ENCODE data around the gene CCDC40.
"Not testable (repeated sequence)": the region's sequence is repeated elsewhere in the genome, so short reads cannot be mapped to it uniquely, and the experiment has no call there.

Gene CCDC40, protein sequence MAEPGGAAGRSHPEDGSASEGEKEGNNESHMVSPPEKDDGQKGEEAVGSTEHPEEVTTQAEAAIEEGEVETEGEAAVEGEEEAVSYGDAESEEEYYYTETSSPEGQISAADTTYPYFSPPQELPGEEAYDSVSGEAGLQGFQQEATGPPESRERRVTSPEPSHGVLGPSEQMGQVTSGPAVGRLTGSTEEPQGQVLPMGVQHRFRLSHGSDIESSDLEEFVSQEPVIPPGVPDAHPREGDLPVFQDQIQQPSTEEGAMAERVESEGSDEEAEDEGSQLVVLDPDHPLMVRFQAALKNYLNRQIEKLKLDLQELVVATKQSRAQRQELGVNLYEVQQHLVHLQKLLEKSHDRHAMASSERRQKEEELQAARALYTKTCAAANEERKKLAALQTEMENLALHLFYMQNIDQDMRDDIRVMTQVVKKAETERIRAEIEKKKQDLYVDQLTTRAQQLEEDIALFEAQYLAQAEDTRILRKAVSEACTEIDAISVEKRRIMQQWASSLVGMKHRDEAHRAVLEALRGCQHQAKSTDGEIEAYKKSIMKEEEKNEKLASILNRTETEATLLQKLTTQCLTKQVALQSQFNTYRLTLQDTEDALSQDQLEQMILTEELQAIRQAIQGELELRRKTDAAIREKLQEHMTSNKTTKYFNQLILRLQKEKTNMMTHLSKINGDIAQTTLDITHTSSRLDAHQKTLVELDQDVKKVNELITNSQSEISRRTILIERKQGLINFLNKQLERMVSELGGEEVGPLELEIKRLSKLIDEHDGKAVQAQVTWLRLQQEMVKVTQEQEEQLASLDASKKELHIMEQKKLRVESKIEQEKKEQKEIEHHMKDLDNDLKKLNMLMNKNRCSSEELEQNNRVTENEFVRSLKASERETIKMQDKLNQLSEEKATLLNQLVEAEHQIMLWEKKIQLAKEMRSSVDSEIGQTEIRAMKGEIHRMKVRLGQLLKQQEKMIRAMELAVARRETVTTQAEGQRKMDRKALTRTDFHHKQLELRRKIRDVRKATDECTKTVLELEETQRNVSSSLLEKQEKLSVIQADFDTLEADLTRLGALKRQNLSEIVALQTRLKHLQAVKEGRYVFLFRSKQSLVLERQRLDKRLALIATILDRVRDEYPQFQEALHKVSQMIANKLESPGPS

GRCh38 chr17:80035937-80036714 is at the start of gene CCDC40:
Gene CCDC40, plus strand, starts transcription at chr17:80036642. Its CDS starts 21 bp downstream, at chr17:80036663.
- DNase-seq: peak; percentile 96

DNA sequence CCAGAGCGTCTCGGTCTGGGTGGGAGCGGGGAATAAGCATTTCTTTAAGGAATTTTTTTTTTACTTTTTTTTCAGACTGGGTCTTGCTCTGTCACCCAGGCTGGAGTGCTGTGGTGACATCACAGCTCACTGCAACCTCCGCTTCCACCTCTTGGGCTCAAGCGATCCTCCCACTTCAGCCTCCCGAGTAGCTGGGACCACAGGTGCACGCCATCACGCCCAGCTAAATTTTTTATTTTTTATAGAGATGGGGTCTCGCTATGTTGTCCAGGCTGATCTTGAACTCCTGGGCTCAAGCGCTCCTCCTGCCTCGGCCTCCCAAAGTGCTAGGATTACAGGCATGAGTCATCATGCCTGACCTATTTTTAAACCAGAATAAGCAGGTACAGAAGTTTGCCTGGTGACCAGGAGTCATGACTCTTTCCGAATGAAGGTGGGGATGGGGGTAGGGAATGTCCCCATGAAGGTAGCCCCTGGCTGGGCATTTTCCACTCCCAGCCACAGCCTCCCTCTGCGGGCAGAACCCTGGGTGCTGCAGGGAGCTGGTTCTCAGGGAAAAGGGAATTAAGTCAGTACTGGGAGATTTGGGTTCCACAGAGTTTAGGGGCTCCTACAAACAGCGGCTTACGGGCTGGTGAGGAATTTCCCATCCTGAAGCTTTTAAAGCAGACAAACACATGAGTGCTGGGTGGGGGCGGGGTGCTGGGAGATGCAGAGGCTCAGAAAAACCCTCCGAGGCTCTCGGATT is 49.1 kb upstream of the CCDC40 start:
- DNase-seq: peak; percentile 57

DNA sequence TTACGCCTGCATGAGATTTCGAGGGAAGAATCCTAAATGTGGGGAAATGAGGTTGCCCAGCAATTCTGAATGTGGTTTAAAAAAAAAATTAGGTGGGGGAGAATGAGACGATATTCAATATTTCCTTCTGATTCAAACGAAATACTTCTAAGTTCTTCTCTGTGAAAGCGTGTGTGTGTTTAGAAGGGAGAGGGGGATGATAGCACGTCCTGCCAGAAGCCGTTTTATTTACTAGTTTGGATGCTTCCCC is 48.6 kb upstream of the CCDC40 start:
- no peak for DNase-seq

DNA sequence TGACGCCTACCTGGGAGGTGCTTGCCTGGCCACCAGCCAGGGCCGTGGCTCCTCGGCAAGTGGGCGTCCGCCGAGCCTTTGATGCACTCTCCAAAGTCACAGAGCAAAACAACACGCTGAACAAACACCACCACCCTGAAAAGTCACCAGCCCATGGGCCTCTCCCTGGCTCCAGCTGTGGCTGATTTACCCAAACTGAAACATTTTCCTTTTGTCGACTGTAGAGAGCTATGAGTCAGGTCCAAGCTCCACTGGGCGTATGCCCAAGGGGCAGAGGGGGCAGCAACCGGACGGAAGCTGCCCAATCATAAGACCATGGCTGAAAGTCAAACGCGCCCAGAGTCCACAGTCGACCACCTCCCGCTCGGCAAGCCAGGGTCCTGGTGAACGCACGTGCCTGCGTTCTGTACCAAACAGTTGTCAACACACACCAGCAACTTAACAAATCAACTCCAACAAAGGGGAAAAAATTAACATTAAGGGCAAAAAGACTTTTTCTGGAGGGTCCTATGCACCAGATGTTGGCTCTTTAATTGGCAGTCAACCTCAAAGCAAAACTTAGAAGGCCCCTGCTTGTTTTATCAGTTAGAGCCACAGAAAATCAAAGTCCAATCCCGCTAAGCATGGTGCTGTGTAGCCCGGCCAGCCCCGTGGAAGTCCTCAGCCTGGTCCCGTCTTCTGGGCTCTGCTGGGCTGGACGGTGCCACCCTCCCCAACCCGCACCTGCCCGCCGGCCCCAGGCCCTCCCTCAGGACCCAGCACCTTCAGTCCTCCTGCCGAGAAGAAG is 48.1 kb upstream of the CCDC40 start:
- DNase-seq: peak; percentile 88

GRCh38 chr17:79989106-79989835 is 47.2 kb upstream of the CCDC40 start:
- DNase-seq: no peak

- no peak for DNase-seq
Observed at GRCh38 chr17:79990051-79990592, 46.3 kb upstream of the CCDC40 start.

DNA sequence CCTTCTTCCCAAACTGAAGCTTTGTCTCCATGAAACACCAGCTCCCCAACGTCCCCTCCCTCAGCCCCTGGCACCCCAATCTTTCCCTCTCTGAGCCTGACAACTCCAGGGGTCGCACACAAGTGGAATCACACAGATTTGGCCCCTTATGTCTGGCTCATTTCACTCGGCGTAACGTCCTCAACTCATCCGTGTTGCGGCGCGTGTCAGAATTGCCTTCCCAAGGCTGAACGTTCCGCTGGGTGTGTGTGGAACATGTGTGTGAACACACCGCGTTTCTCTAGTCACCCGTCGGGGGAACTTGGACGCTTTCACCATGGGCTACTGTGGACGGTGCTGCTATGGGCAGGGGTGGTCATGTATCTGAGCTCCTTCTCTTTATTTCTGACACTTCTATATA is 45.7 kb upstream of the CCDC40 start:
- DNase-seq: no peak

GRCh38 chr17:79991140-79991923 is 45.1 kb upstream of the CCDC40 start:
- peak; percentile 93 for DNase-seq

DNA sequence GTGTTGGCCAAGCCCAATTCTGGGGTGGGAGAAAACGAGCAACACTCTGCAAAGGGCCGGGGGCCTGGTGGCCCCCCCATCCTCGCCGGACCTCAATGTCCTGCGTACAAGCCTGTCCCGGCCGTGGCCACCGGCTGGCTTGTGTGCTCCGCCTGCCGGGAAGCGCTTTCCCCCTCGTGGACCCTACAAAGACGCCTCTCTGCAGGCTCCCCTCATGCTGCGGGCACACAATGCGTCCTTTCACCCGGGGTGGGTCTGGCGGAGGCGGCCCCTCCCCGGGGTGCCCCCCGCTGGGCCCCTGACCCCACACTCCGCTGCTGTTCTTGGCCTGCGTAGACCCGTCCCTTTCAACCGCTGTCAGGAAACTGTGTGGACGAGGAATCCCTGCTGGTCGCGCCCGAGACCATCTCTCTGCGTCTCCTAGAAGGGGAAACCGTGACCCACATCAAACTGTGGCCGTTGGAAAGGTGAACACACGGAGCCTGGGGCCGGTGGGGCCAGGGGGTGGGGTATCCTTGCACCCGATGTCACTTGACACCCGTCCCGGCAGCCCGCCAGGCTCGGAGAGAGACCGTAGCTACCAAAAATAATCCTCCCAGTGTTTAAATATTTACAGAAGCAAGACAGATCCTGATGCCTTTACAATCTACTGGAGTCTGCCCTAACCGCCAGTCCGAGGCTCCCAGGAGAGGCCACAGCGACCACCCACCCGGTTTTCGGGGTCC is 44.4 kb upstream of the CCDC40 start:
- DNase-seq: peak; percentile 83

- DNase-seq: peak; percentile 73
Observed at GRCh38 chr17:79992649-79993389, 43.6 kb upstream of the CCDC40 start.

GRCh38 chr17:79993390-79994227 is 42.8 kb upstream of the CCDC40 start:
- peak; percentile 96 for DNase-seq

GRCh38 chr17:79994228-79994569 is 42.2 kb upstream of the CCDC40 start:
- DNase-seq: not testable (repeated sequence)

DNA sequence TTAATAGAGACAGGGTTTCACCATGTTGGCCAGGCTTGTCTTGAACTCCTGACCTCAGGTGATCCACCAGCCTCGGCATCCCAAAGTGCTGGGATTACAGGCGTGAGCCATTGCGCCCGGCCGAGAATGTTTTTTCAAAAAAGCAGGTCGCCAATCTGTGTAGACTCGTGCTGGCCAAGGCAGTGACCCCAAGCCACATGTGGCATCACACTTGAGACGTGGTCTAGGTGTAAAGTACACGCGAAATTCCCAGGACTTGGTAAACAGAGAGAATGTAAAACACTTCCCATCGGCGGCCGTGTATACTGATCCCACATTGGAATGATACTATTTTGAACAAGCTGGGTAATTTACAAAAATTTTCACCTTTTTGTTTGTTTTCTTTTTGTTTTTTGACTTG is 41.8 kb upstream of the CCDC40 start:
- no peak for DNase-seq

GRCh38 chr17:79995696-79996095 is 40.7 kb upstream of the CCDC40 start:
- no peak for DNase-seq

DNA sequence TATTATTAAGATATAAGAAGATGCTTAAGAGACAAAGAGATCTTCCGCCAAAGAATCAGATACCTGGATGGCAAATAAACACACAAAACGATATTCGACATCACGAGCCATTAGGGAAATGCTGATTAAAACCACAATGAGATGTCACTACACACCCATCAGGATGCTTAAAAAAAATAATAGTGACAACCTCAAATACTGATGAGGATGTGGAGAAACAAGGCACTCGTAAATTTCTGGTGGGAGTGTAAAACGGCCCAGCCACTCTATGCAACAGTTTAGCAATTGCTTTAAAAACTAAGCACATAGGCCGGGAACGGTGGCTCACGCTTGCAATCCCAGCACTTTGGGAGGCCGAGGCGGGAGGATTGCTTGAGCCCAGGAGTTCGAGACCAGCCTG is 40.2 kb upstream of the CCDC40 start:
- no peak for DNase-seq

GRCh38 chr17:79997011-79997660 is 39.3 kb upstream of the CCDC40 start:
- no peak for DNase-seq

- no peak for DNase-seq
Observed at GRCh38 chr17:80000136-80000535, 36.3 kb upstream of the CCDC40 start.

All from DMS53 (cell line).